Measurements from ENCODE around the gene GRID2. TPM values are rescaled to one million over a fixed set of nuclear protein-coding genes. Genes with fewer than 3 reads are reported as not detected.

The GRID2 gene
- total RNA-seq, 1 experiment from 2014 or later: 2.2 TPM

- Histone ChIP-seq H3K4me2 (ENCODE audit: low read length) (no peak overlapping the region), H3K4me1 (ENCODE audit: insufficient read depth, low read length) (no peaks in the 10 kb centered on the region), H3K9me3 (ENCODE audit: low read length) (no peaks in the 10 kb centered on the region), H3K27me3 (ENCODE audit: low read length) (no peaks in the 10 kb centered on the region), H3K9me2 (replicated peaks; ENCODE audit: low read length) (no peaks in the 10 kb centered on the region), H3K4me3 (ENCODE audit: low read length) (no peak overlapping the region), H3K36me3 (ENCODE audit: low read depth, low read length) (no peaks in the 10 kb centered on the region), H3K27ac (ENCODE audit: low read length) (no peak overlapping the region), H4K20me1 (ENCODE audit: low read length) (no peaks in the 10 kb centered on the region), H2AFZ (ENCODE audit: low read length) (no peak overlapping the region), H3F3A (ENCODE audit: low read length, unreplicated experiment) (no peaks in the 10 kb centered on the region), H3K9ac (ENCODE audit: low read length) (no peak overlapping the region), H3K79me2 (ENCODE audit: low read length) (no peaks in the 10 kb centered on the region)
- DNase-seq (no peak), ATAC-seq (no peak)
- BruUV-seq (replicated peaks): no TSS peak
- POLR2A ChIA-PET (ENCODE audit: unreplicated experiment): no interaction called here
- CTCF ChIA-PET: no interaction called here
- intact Hi-C loops (cut with micrococcal nuclease): no loop called here
- no peak for TF ChIP-seq EZH2phosphoT487 (IDR thresholded peaks at IDR 0.05; ENCODE audit: borderline replicate concordance, low read length)
- TF ChIP-seq CTCF (conservative IDR thresholded peaks at IDR 0.05; ENCODE audit: low read depth, low read length): no peak
These were observed 212.7 kb downstream of the GRID2 start for GRCh38 chr4:92516450-92516849.

GRCh38 chr4:92519727-92520126 is 216.0 kb downstream of the GRID2 start:
- Histone ChIP-seq H4K20me1 (ENCODE audit: low read length) (no peaks in the 10 kb centered on the region), H3K4me3 (ENCODE audit: low read length) (no peak overlapping the region), H3K9me2 (replicated peaks; ENCODE audit: low read length) (no peaks in the 10 kb centered on the region), H2AFZ (ENCODE audit: low read length) (no peak overlapping the region), H3K9ac (ENCODE audit: low read length) (no peak overlapping the region), H3K4me1 (ENCODE audit: insufficient read depth, low read length) (no peaks in the 10 kb centered on the region), H3K79me2 (ENCODE audit: low read length) (no peaks in the 10 kb centered on the region), H3K4me2 (ENCODE audit: low read length) (no peak overlapping the region), H3K27me3 (ENCODE audit: low read length) (no peaks in the 10 kb centered on the region), H3K9me3 (ENCODE audit: low read length) (no peaks in the 10 kb centered on the region), H3K36me3 (ENCODE audit: low read depth, low read length) (no peaks in the 10 kb centered on the region), H3K27ac (ENCODE audit: low read length) (no peak overlapping the region), H3F3A (ENCODE audit: low read length, unreplicated experiment) (no peaks in the 10 kb centered on the region)
- ChIA-PET POLR2A (ENCODE audit: unreplicated experiment) (no interaction called here), CTCF (no interaction called here)
- no peak for TF ChIP-seq CTCF (conservative IDR thresholded peaks at IDR 0.05; ENCODE audit: low read depth, low read length)
- DNase-seq (no peak), ATAC-seq (no peak)
- intact Hi-C loops (cut with micrococcal nuclease): no loop called here
- BruUV-seq (replicated peaks): no TSS peak

DNA sequence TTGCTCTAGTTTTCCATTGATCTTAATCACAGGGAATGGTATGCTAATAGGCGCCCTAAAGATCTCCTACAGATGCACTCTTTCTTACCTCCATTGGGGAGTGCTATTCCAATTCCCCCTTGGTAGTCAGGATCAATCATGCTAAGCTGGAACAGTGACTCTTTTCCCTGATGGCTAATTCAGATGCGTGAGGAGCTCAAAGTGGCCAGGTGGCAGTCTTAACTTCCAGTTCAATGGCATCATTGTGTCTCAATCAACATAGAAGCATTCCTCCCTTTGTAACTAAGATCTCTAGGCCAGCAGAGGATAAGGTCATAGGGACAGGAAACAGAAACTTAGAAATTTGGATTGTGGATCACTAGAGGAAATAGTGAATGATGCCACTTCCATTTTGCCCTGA is 216.8 kb downstream of the GRID2 start:
- no peak for ATAC-seq
- DNase-seq: no peak
- BruUV-seq (replicated peaks): no TSS peak
- Histone ChIP-seq H3K9me2 (replicated peaks; ENCODE audit: low read length) (no peaks in the 10 kb centered on the region), H2AFZ (ENCODE audit: low read length) (no peak overlapping the region), H3K4me1 (ENCODE audit: insufficient read depth, low read length) (no peaks in the 10 kb centered on the region), H3F3A (ENCODE audit: low read length, unreplicated experiment) (no peaks in the 10 kb centered on the region), H3K27ac (ENCODE audit: low read length) (no peak overlapping the region), H3K4me3 (ENCODE audit: low read length) (no peak overlapping the region), H4K20me1 (ENCODE audit: low read length) (no peaks in the 10 kb centered on the region), H3K27me3 (ENCODE audit: low read length) (no peaks in the 10 kb centered on the region), H3K79me2 (ENCODE audit: low read length) (no peaks in the 10 kb centered on the region), H3K4me2 (ENCODE audit: low read length) (no peak overlapping the region), H3K9me3 (ENCODE audit: low read length) (no peaks in the 10 kb centered on the region), H3K9ac (ENCODE audit: low read length) (no peak overlapping the region), H3K36me3 (ENCODE audit: low read depth, low read length) (no peaks in the 10 kb centered on the region)
- CTCF ChIA-PET: no interaction called here
- POLR2A ChIA-PET (ENCODE audit: unreplicated experiment): no interaction called here
- TF ChIP-seq CTCF (conservative IDR thresholded peaks at IDR 0.05; ENCODE audit: low read depth, low read length) (no peak), EZH2 (IDR thresholded peaks at IDR 0.05; ENCODE audit: low read length, unreplicated experiment) (no peak), EZH2phosphoT487 (IDR thresholded peaks at IDR 0.05; ENCODE audit: borderline replicate concordance, low read length) (no peak)
- intact Hi-C loops (cut with micrococcal nuclease): no loop called here
